HG03280 (cell line): ENCODE results near the gene DNTTIP2.
A peak's percentile ranks its signal among the peaks of the same experiment; 100 is the strongest.
"Not testable (repeated sequence)": the region's sequence is repeated elsewhere in the genome, so short reads cannot be mapped to it uniquely, and the experiment has no call there.

ENCODE experiments used
- ATAC-seq: cut with Tn5 transposase; IDR thresholded peaks from one replicate; pipeline ENCODE4 v1.9.1; 2021; ENCODE audit warnings: mild to moderate bottlenecking, moderate library complexity; ENCODE audit not compliant: unreplicated experiment

DNTTIP2 gene

GRCh38 chr1:93876244-93876643 is 2.8 kb downstream of the DNTTIP2 start:
- no peak for ATAC-seq

GRCh38 chr1:93874025-93874651 is 4.9 kb downstream of the DNTTIP2 start:
- ATAC-seq, result no peak

- no peak for ATAC-seq
Measured at GRCh38 chr1:93871366-93871765, 7.6 kb downstream of the DNTTIP2 start.

- ATAC-seq, result no peak
Measured at GRCh38 chr1:93869653-93870052, 9.4 kb downstream of the DNTTIP2 start.

GRCh38 chr1:93868492-93868891 is 10.5 kb downstream of the DNTTIP2 start:
- not testable (repeated sequence) for ATAC-seq

GRCh38 chr1:93865253-93865652 is 13.8 kb downstream of the DNTTIP2 start:
- ATAC-seq, result no peak

GRCh38 chr1:93864175-93864574 is 14.8 kb downstream of the DNTTIP2 start:
- no peak for ATAC-seq

- ATAC-seq, result not testable (repeated sequence)
Measured at GRCh38 chr1:93857653-93858052, 21.4 kb downstream of the DNTTIP2 start.

GRCh38 chr1:93855983-93856382 is 23.0 kb downstream of the DNTTIP2 start:
- ATAC-seq, result not testable (repeated sequence)

GRCh38 chr1:93853940-93854339 is 25.1 kb downstream of the DNTTIP2 start:
- ATAC-seq, result no peak

- no peak for ATAC-seq
Measured at GRCh38 chr1:93851878-93852277, 27.1 kb downstream of the DNTTIP2 start.

- no peak for ATAC-seq
Measured at GRCh38 chr1:93851327-93851712, 27.7 kb downstream of the DNTTIP2 start.

GRCh38 chr1:93850687-93851326 is 28.2 kb downstream of the DNTTIP2 start:
- not testable (repeated sequence) for ATAC-seq

- ATAC-seq, result no peak
Measured at GRCh38 chr1:93848350-93848883, 30.6 kb downstream of the DNTTIP2 start.

GRCh38 chr1:93847811-93848288 is 31.2 kb downstream of the DNTTIP2 start:
- peak; percentile 13 for ATAC-seq

GRCh38 chr1:93846992-93847810 is 31.8 kb downstream of the DNTTIP2 start:
- ATAC-seq, result peak; percentile 66

GRCh38 chr1:93846206-93846991 is 32.6 kb downstream of the DNTTIP2 start:
- peak; percentile 61 for ATAC-seq

GRCh38 chr1:93845538-93846205 is 33.3 kb downstream of the DNTTIP2 start:
- ATAC-seq, result peak; percentile 5

- no peak for ATAC-seq
Measured at GRCh38 chr1:93844262-93845045, 34.6 kb downstream of the DNTTIP2 start.
